ENCODE results near the gene BRF1.

The BRF1 gene

DNA sequence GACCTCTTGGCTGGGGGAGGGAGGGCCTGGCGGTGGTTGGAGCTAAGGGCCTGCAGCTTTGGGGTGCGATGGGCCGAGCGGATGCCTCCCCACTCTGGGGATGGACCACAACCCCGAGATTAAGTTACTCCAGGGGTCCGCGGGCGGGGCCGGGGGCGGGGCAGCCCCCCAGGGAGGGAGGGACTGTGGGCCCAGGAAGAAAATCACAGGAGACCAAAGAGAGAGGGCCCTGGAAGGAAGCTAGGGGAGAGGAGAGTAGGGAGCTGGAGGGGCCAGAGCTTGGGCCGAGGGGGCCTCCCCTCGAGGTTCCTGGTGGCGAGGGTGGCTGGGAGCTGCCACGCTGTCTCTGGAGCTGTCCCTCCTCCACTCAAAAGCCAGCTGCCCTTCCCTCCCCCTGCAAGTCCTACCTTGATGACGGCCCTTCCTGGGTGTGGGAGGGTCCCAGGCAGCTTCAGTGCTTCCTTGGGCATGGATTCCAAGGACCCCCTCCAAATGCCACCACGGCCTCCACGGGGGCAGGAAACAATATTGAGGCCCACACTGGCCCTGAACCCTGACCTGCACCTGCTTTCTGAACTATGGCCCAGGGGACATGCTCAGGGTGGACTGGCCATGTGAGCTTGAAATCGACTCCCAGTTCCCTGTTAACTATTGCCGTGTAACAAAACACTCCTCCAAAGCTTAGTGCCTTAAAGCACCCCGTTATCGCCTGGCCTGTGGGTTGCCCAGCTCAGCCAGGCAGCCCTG is 119.1 kb downstream of the BRF1 start:
- H3K27me3 Mint-ChIP-seq (ENCODE audit: low read depth), result peaks cover 11% of the 10 kb centered on the region
- H3K4me3 Mint-ChIP-seq, result peak overlapping the region; percentile 72 to 84 (median 81)
- no peaks in the 10 kb centered on the region for H3K9me3 Mint-ChIP-seq
- TF ChIP-seq, protein P1, sequence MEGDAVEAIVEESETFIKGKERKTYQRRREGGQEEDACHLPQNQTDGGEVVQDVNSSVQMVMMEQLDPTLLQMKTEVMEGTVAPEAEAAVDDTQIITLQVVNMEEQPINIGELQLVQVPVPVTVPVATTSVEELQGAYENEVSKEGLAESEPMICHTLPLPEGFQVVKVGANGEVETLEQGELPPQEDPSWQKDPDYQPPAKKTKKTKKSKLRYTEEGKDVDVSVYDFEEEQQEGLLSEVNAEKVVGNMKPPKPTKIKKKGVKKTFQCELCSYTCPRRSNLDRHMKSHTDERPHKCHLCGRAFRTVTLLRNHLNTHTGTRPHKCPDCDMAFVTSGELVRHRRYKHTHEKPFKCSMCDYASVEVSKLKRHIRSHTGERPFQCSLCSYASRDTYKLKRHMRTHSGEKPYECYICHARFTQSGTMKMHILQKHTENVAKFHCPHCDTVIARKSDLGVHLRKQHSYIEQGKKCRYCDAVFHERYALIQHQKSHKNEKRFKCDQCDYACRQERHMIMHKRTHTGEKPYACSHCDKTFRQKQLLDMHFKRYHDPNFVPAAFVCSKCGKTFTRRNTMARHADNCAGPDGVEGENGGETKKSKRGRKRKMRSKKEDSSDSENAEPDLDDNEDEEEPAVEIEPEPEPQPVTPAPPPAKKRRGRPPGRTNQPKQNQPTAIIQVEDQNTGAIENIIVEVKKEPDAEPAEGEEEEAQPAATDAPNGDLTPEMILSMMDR (IDR thresholded peaks at IDR 0.05; ENCODE audit: unreplicated experiment in 3 of 3), result no peak
- no peaks in the 10 kb centered on the region for H3K36me3 Mint-ChIP-seq (ENCODE audit: low read depth)
- peak overlapping the region in 1 of 3 experiments; percentile 39 for H3K27ac Mint-ChIP-seq
- H3K4me1 Mint-ChIP-seq, result peaks cover 9% of the 10 kb centered on the region

DNA sequence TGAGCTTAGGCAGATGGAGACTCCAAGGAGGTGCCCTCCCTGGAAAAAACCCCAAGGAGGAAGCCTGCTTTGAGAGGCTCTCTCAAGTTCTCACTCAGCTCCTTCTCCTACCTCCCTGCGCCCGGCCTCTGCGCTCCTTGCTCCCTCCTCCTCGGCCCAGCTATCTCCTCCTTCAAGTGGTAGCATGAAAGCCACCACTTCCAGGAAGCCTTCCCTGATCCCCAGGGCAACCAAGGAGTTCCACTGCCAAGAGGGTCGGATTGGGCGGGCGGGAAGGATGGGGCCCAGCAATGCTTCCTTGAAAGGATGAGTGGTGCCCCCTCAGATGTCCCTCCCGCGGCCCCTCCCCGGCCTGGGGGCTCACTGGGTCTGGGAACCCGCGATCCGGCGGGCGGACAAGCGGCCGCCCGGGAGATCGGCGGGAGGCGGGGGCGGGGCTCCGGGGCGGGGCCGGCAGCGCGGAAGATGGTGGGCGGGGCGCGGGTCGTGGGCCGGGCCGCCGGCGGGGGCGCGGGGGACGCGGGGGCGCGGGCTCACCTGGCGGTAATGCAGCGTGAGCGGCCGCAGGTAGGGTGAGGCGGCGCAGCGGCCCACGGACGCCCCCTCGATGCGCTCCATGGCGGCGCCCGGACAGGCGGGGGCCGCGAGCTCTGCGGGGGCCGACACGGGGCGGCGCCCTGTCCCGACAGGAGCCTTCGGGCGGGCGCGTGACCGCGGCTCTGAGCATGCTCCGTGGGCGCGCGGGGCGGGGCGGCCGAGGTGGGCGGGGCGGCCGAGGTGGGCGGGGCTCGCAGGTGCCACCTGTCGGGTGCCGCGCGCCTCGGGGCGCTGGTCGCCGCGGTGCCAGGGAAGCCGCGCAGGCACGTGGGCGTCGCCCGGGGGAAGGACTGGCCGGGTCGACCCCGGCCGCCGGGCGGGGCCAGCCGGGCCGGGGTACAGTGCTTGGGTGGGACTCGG is 119.9 kb downstream of the BRF1 start, which contains the start of gene NUDT14:
TSS of gene NUDT14 (minus strand) at position 721 of the 957 bp plus-strand sequence. CDS start at position 618, 103 bp downstream.
- Mint-ChIP-seq H3K27me3 (ENCODE audit: low read depth) (peaks cover 11% of the 10 kb centered on the region), H3K36me3 (ENCODE audit: low read depth) (no peaks in the 10 kb centered on the region)
- TF ChIP-seq, protein P1 (IDR thresholded peaks at IDR 0.05; ENCODE audit: unreplicated experiment in 3 of 3), result no peak

DNA sequence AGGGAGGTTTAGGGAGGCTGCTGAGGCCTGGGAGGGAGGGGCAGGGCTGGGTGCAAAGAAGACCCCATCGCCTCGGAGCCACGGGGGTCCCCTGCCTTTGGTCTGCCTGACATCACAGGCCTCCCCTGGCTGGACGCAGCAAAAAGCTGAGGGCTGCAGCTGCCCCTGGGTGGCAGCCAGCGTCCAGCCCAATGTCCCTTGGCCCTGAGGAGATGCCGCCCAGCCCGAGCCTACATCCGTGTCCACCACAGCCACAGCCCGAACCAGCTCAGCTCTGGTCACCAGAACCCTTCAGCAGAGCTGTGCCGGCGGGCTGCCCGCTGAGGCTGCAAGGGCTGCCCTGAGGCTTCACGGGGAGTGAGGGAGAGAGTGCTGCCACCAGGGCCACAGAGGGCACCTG is 121.6 kb downstream of the BRF1 start:
- no peak overlapping the region for H3K27ac Mint-ChIP-seq
- TF ChIP-seq, protein P1 (IDR thresholded peaks at IDR 0.05; ENCODE audit: unreplicated experiment in 3 of 3), result no peak
- peaks cover 9% of the 10 kb centered on the region for H3K4me1 Mint-ChIP-seq
- H3K36me3 Mint-ChIP-seq (ENCODE audit: low read depth), result no peaks in the 10 kb centered on the region
- peaks cover 11% of the 10 kb centered on the region for H3K27me3 Mint-ChIP-seq (ENCODE audit: low read depth)
- no peak overlapping the region for H3K4me3 Mint-ChIP-seq
- no peaks in the 10 kb centered on the region for H3K9me3 Mint-ChIP-seq

More for the DNA sequence above, 119.9 kb downstream of the BRF1 start, which contains the start of gene NUDT14:
- H3K9me3 Mint-ChIP-seq, result no peaks in the 10 kb centered on the region
- peaks cover 9% of the 10 kb centered on the region for H3K4me1 Mint-ChIP-seq
- peak within 1 kb of the TSS; percentile 72 to 84 (median 81) for H3K4me3 Mint-ChIP-seq
- H3K27ac Mint-ChIP-seq, result peak within 1 kb of the TSS in 1 of 3 experiments; percentile 39

DNA sequence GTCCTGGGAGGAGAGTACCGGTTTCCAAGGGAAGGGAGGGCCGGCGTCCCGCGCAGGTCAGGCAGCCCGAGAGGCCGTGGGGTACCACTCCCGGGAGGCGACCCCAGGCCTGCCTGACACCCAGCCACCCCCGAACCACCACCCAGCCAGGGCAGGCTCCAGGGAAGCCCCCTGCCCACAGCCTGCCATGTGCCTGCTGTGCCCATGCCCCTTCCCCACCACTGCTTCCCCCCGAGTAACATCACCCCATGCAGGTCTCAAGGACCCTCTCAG is 122.0 kb downstream of the BRF1 start:
- peaks cover 9% of the 10 kb centered on the region for H3K4me1 Mint-ChIP-seq
- no peaks in the 10 kb centered on the region for H3K9me3 Mint-ChIP-seq
- H3K27me3 Mint-ChIP-seq (ENCODE audit: low read depth), result peaks cover 11% of the 10 kb centered on the region
- H3K4me3 Mint-ChIP-seq, result peak overlapping the region; percentile 61 to 79 (median 69)
- H3K27ac Mint-ChIP-seq, result no peak overlapping the region
- TF ChIP-seq, protein P1 (IDR thresholded peaks at IDR 0.05; ENCODE audit: unreplicated experiment in 3 of 3), result no peak
- H3K36me3 Mint-ChIP-seq (ENCODE audit: low read depth), result no peaks in the 10 kb centered on the region

DNA sequence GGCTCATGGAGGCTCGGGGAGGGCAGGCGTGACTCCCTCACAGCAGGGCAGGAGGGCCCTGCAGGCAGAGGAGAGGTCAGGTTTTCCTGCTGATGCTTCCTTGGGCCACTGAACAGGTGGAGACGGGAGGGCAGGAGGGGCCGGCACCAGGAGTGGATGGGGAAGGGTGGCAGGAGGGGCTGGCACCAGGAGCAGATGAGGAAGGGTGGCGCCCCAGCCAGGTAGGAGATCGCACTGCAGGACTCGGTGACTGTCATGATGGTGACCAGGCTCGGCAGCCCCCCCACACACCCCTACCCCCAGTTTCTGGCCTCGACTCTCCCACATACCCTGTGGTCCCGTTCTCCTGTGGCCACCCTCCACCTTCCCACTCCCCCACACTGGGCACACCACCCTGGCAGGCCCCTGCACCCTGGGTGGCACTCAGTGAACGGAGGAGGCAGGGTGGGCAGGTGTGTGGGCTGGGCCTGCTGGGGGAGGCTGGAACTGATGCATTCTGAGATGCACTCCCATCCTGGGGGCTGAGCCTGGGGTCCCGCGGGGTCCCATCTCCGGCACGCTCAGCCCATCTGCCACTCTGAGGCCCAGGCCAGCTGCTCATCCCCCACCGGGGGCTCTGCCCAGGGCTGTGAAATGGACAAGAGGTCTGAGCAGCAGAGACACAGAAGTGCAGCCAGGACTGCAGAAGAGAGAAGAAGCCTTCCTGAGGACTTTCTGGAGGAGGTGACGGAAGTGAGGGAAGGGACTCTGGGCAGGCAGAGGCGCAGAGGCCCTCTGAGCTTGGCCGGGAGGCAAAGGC is 122.5 kb downstream of the BRF1 start:
- TF ChIP-seq, protein P1 (IDR thresholded peaks at IDR 0.05; ENCODE audit: unreplicated experiment in 3 of 3), result no peak
- H3K27me3 Mint-ChIP-seq (ENCODE audit: low read depth), result peaks cover 6% of the 10 kb centered on the region
- peak overlapping the region; percentile 61 to 79 (median 69) for H3K4me3 Mint-ChIP-seq
- H3K9me3 Mint-ChIP-seq, result no peaks in the 10 kb centered on the region
- no peak overlapping the region for H3K27ac Mint-ChIP-seq
- H3K4me1 Mint-ChIP-seq, result peaks cover 8% of the 10 kb centered on the region
- H3K36me3 Mint-ChIP-seq (ENCODE audit: low read depth), result no peaks in the 10 kb centered on the region
